Stomach (tissue), 4 donors: ENCODE results near the gene APOL4.

Source experiments
- CTCF ChIP-seq, 7 experiments: fragments of 450-650 bp in 4 of 7; fragments of 200-600 bp in 3 of 7; sonication (generic) in 3 of 7; IDR thresholded peaks; one replicate each; pipeline ENCODE4 v1.5.1; 2016 to 2019; ENCODE audit warnings: antibody characterized with exemption in 7 of 7, control low read depth in 2 of 7, mild to moderate bottlenecking in 1 of 7
- POLR2A ChIP-seq, 4 donors: fragments of 450-650 bp; IDR thresholded peaks; one replicate each; pipeline ENCODE4 v1.6.1; 2016; ENCODE audit warnings: antibody characterized with exemption in 4 of 4, control low read depth in 2 of 4, mild to moderate bottlenecking in 1 of 4, moderate library complexity in 1 of 4
- POLR2AphosphoS5 ChIP-seq, 3 donors: sonication (generic); formaldehyde crosslinking; IDR thresholded peaks; one replicate each; pipeline ENCODE4 v1.6.1; 2016; ENCODE audit warnings: antibody characterized with exemption in 3 of 3

GRCh38 chr22:36163497-36163896 lies 38.1 kb downstream of the APOL4 start:
- TF ChIP-seq CTCF (IDR thresholded peaks at IDR 0.05) (no peak), POLR2A (IDR thresholded peaks at IDR 0.05) (no peak), POLR2AphosphoS5 (IDR thresholded peaks at IDR 0.05) (no peak)
